ENCODE results near the gene C1orf159.

C1orf159 gene

GRCh38 chr1:1037366-1038327 lies 78.2 kb downstream of the C1orf159 start:
- DNase-seq (ENCODE audit: low spot score): no peak

- DNase-seq (ENCODE audit: low spot score): no peak
Observed at GRCh38 chr1:1035291-1035943, 80.5 kb downstream of the C1orf159 start.

- DNase-seq (ENCODE audit: low spot score): no peak
Observed at GRCh38 chr1:1034439-1034781, 81.5 kb downstream of the C1orf159 start.

- no peak for DNase-seq (ENCODE audit: low spot score)
Observed at GRCh38 chr1:1033731-1034438, 82.0 kb downstream of the C1orf159 start.

GRCh38 chr1:1033009-1033587 lies 82.8 kb downstream of the C1orf159 start:
- DNase-seq (ENCODE audit: low spot score): peak; percentile 70

GRCh38 chr1:1032424-1032823 lies 83.5 kb downstream of the C1orf159 start:
- DNase-seq (ENCODE audit: low spot score): no peak
